OCI-LY3 (cell line): ENCODE measurements around the gene PRR13.

Experiments
- CTCF ChIP-seq: fragments of 200-600, 300-600 bp; sonication (generic); IDR thresholded peaks from 2 replicates; pipeline ENCODE4 v1.5.1; 2014; ENCODE audit warnings: antibody characterized with exemption, low read length, low read depth
- EZH2phosphoT487 ChIP-seq: fragments of 200-600 bp; shearing (Covaris generic); IDR thresholded peaks from 2 replicates; pipeline ENCODE4 v1.6.1; 2018; ENCODE audit warnings: antibody characterized with exemption, mixed run types, low read depth

GRCh38 chr12:53462935-53463334 is 21.4 kb downstream of the PRR13 start:
- TF ChIP-seq CTCF (no peak), EZH2phosphoT487 (no peak)
